ENCODE results near the gene CDH15. TPM values are rescaled to one million over a fixed set of nuclear protein-coding genes. Genes with fewer than 3 reads are reported as not detected.
"Not testable (repeated sequence)": the region's sequence is repeated elsewhere in the genome, so short reads cannot be mapped to it uniquely, and the experiment has no call there.

CDH15 gene
- total RNA-seq, 2 donors from 2014 or later: 0.09 TPM; not detected in 1

DNA sequence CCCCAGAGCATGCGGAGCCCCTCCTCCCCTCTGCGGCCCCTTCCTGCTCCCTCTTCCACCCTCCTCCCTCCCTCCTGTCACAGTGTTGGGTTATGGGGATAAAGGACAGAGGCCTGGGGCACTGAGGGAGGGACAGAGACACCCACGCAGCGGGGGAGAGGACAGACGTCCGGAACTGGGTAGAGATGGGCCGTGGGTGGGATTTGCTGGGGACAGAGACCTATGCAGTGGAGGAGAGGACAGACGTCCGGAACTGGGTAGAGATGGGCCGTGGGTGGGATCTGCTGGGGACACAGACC, 5.9 kb upstream of the CDH15 start:
- not testable (repeated sequence) for ATAC-seq, DNase-seq
- intact Hi-C loops (cut with DNase I): loop anchor here (5.0 to 10.0 kb wide), 5 partner anchors 221 to 428 kb away; partner anchors contain the start of gene APRT (in 1 of the 2)

DNA sequence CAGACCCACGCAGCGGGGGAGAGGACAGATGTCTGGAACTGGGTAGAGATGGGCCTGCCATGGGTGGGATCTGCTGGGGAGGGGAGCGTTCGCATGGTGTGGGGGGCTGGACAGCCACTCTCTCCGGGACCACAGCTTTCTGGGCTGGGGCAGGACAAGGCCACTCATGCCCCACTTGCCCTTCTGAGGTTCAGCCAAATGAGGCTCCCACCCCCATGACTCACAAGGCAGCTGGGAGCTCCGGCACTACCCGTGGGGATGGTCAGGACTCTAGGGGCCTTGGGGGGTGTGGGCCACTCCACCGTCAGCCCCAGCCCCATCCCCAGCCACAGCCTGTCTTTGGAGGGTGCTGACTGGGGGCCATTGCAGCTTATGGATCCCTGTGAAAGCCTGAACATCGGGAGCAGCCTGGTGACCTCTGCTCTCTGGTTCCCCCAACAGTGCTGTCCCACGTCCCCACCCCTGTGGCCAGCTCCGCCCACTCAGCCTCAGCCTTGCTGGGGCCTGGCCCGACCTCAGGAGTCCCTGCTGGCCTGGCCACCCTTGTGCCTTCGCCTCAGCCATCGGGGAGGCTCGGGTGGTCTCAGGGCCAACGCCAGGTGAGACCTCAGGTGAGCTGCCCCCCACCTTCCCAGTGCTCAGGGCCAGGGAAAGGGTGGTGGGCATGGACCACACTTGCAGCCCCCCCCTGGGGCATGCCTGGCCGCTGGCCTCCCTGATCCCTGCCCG, 4.7 kb upstream of the CDH15 start:
- intact Hi-C loops (cut with DNase I): loop anchor here (2.0 to 10.0 kb wide), 6 partner anchors 222 to 430 kb away; partner anchors contain the start of gene APRT (in 1 of the 2)
- DNase-seq: no peak
- no peak for ATAC-seq

DNA sequence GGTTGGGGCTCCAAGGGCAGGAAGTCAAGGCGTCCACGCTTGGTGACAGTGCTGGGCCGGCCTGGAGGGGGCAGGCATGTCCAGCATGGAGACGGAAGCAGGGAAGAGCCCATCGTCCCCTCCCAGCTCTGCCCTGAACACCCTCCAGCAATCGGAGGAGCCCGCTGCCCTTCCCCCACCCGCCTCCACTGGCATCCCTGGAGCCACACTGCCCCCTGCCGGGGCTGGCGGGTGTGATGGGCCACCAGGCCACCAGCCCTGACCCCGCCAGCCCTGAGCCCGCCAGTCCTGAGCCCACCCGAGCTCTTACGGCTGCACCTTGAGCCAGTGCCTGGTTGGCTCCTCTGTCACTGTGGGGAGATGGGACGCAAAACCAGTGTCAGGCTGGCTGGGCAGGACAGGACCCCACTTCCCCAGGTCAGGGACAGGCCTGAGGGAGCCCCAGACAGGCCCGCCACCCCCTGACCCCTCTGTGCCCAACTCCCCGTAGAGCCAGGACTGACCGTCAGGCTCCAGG, 4.1 kb upstream of the CDH15 start:
- ATAC-seq: peak; percentile 57 to 58
- intact Hi-C loops (cut with DNase I): loop anchor here (2.0 to 10.0 kb wide), 6 partner anchors 223 to 430 kb away; partner anchors contain the start of gene APRT (in 1 of the 2)

DNA sequence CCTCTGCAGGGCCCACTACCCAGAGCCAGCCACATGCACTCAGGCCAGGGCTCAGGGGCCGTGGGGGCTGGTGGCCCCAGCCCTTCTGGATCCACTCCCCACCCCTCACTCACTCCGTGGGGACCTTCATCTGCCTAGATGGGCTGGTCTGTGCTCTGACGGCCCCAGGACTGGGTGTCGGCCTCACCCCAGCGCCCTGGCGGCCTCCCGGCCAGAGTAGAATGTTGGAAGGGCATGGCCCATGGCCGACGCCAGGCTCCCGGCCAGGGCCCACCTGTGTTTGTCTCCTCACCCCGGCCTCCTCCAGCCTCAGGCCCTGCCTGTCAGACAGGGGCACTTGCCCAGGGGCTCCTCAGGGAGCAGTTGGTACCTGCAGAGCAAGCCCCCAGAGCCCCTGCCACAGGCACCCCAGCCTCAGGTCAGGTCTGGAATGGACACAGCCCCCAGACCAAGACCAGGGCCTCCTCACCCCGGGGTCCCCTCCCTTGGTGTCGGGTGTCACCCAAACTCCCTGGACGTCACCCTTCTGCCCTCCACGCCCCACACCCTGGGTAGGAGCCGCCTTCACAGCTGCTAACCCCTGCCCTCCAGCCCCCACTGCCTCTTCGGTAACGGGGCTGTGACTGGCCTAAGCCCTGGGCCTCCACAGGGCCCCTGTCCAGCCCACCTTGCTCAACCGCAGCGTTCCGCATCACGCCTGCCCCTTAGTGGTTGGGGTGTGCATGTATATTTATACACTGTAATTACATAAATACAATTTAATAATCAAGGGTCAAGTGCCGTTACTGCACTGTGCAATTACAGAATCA, 3.0 kb upstream of the CDH15 start:
- ATAC-seq: no peak
- intact Hi-C loops (cut with DNase I): loop anchor here (5.0 to 10.0 kb wide), 5 partner anchors 224 to 431 kb away; partner anchors contain the start of gene APRT (in 1 of the 2)
- no peak for DNase-seq

More for the DNA sequence above, 4.1 kb upstream of the CDH15 start:
- peak; percentile 86 for DNase-seq

DNA sequence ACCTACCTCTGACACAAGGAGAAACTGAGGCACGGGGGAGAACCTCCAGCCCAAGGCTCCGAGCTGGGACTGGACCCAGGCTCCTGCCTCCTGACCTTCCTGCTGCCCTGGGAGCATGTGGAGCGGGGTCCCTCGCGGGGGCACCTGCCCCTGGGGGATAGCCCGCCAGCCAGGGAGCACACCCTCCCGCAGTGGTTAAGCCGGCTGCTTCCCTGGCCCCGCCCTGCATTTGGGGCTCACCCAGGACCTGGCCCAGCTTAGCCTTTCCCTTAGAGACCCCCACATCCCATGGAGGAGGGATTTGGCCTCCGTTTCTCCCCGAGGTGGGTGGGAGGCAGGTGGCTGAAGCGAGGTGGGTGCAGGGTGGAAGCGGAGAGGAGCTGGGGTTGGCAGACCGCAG, 1.8 kb upstream of the CDH15 start:
- no peak for ATAC-seq
- no peak for DNase-seq
- intact Hi-C loops (cut with DNase I): loop anchor here (5.0 to 10.0 kb wide), 5 partner anchors 225 to 432 kb away; partner anchors contain the start of gene APRT (in 1 of the 2)

DNA sequence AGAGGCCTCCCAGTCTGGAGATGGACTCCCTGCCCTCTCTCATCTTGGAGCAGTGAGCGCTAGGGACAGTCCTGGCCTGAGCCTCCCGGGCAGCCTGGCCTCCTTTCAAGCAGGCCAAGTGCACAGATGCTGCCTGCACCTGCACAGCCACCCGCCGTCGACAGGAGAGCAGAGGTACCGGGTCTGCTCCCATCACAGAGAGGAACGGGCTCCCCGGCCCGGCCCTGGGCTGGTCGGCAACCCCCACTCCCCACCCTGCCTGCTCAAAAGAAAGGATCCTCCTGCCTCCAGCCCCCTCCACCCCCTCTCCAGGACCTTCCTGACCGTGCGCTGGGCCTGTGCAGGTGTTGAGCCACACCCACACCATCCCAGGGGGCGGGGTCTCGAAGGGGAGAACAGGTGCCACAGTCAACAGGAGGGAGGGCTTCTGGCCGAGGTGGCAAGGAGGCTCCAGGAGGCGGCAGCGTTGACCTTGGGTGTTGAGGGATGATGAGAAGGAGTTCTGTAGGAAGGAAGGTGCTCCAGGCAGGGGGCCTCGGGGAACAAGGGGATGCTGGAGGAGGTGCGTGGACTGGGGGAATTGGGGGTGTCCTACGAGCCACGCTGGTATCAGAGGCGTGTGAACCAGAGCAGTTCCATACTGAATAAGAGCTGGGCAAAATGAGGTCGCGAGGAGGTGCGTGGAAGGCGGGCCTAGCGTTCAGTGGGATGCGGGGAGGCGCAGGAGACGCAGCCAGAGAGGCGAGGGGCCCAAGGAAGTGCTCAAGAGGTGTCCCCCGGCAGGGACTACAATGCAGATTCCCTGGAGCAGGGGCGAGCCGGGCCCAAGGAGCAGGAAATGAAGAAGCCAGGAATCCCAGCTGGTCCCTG, 967 bp upstream of the CDH15 start:
- no peak for ATAC-seq
- intact Hi-C loops (cut with DNase I): no loop called here
- peak; percentile 35 for DNase-seq

DNA sequence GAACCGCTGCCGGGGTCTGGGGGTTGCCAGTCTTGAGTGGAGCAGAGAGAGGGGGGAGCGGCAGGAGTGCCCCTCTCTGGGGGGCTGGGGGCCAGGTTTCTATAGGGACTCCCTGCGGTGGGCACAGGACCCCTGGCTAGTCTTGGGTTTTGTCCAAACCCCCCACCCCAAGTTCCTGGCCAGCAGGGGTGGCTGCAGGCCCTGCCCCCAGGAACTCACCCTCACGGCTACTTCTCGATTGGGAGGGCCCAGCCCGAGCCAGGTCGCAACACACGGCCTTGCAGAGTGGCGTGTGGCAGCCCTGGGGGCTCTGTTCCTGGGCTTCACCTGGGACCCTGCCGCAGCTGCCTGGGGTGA, 601 bp downstream of the CDH15 start:
- DNase-seq: no peak
- no peak for ATAC-seq
- intact Hi-C loops (cut with DNase I): no loop called here

DNA sequence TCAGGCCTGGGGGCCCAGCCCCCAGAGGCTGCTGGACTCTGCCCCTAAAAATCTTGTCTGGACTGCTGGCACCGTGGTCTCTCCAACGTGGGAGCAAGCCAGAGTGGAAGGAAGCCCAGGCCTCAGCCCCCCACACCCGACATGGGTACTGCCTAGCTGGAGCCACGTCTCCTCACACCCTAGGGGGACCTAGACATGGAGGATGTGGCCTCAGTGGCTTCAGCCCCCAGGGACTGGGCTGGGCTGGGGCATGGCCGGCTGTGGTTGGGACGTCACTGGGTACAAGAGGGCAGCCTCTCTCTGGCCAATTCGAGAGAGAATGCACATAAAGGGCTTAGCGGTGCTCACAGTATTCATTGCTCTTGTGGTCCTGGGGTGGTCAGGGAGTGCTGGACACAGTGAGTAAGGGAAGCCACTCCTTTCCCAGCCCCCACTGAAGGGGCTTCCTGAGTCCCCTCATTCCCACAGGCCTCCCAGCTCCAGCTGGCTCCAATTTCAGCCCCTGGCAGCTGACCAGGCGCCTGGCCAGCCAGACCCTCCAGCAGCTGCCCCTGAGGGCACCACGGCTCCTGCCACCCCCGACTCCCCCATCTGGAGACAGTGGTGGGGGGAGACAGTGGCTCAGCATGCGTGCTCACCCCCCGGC, 1.1 kb downstream of the CDH15 start:
- ATAC-seq (no peak), DNase-seq (no peak)
- intact Hi-C loops (cut with DNase I): no loop called here

DNA sequence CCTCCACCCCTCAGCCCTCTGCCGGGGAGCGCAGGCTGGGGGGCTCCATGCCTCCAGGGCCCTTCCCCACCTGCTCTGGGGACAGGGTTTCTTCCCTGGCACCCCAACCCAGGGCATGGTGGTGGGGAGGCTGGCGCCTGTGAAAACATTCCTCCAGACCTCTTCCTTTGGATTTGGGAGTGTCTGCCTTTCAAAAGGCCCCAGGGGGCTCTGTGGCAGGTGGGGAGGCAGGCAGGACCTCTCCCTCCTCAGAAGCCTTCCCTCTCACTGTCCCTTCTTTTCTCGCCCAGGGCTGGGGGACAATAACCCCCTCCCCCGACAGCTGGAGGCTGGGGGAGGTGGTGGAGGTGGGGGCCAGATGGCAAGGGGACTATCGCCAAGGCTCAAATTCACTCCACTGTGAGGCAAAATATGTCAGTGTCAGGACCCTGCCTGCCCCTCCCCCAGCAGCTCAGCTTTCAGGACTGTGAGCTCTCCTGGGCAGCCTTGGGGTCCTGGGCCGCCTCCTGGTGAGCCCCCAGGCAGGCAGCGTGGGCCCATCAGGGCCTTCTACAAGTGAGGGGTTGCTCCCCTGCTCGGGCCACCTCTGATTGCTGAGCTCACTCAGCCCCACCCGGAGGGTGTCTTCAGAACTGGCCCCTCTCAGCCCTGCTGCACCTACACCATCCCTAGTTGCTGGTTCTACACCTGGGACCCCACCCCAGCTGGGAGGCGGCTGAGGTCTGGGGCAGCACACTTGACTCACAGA, 1.8 kb downstream of the CDH15 start:
- intact Hi-C loops (cut with DNase I): no loop called here
- ATAC-seq (no peak), DNase-seq (no peak)

DNA sequence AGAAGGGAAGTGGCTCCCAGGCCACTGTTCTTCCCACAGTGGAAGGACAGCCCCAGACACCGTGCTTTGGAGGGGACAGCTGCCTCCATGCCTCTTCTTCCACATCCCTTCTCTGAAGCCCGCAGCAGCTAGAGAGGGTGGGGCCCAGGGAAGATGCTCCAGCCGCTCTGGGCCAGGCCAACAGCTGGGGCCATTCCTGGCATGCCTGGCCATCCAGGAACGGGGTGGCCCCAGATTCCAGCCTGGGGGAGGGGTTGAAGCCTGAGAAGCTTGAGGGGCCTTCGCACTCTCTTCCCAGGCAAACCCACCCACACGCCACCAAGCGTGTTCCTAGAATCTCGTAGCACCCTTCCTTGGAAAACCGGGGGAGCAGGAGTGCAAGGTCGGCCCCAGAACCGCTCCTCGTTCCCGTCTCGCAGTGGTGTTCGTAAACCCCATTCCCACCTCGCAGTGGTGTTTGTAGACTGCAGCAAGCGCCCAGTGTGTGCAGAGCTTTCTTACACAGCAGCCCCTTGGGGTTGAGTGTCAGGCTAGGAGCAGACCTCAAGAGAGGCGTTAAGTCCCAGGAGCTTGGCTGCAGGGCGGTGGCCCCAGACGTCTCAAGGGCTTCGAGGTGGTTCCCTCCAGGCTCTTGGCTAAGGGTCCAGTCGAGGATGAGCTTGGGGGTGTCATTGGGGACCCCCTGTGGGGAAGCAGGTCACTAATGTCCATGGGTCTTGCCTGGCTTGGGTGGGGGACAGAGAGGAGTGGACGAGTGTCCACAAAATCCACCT, 2.7 kb downstream of the CDH15 start:
- intact Hi-C loops (cut with DNase I): no loop called here
- no peak for ATAC-seq
- no peak for DNase-seq

DNA sequence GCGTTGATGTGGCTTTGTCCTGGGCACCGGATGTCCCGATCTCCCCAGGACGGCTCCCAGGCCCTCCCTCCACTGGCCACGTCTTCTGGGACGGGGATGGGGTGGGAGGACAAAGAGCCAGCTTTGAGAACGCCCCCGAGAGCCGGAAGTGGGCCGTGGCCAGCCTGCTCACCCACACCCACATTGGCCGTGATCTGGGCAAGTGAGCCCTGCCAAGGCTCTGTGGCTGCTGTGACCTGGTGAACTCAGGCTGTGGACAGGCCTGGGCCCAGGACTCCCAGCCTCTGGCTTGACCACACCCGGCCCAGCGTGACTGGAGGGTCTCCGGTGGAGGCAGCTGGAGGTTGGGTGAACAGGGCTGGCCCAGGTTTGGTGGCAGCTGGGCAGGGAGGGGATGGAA, 3.3 kb downstream of the CDH15 start:
- ATAC-seq (no peak), DNase-seq (no peak)
- intact Hi-C loops (cut with DNase I): no loop called here

DNA sequence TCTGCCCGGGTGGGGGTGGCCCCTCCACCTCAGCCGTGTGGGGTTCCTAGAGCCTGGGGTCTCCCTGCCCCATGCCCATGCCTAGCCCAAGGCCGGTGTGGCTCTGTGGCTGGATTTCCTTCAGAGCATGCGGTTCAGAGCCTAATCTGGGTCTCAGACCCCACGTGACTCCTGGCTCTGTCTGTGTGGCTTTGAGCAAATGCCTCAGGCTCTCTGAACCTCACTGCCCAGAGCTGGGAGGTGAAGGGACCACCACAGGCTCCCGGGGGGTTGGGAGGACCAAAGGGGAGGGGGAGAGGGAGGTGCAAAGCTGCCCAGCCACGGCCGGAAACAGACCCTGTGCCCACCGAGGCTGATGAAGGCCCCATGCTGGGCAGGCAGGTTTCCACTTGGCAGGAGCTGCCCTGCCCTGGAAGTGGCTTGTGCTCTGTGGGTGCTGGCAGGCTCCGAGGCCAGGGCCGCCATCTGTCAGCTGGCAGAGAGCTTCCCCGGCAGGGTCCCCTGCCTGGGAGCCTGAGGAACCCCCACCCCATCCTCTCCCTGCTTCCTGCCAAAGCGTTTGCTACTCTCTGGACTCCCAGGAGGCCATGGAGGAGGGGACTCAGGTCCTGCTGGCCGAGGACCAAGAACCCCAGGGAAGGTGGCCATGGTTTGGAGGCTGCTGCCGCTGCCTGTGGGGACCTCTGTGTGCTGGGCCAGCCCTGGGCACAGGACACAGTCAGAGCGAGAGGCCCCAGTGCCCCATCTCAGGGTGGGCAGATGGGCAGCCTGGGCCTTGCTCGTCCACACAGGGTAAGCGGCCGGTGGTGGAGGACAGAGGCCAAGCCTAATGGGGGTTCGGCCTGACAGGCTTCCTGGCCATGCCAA, 4.0 kb downstream of the CDH15 start:
- intact Hi-C loops (cut with DNase I): no loop called here
- no peak for ATAC-seq
- no peak for DNase-seq

DNA sequence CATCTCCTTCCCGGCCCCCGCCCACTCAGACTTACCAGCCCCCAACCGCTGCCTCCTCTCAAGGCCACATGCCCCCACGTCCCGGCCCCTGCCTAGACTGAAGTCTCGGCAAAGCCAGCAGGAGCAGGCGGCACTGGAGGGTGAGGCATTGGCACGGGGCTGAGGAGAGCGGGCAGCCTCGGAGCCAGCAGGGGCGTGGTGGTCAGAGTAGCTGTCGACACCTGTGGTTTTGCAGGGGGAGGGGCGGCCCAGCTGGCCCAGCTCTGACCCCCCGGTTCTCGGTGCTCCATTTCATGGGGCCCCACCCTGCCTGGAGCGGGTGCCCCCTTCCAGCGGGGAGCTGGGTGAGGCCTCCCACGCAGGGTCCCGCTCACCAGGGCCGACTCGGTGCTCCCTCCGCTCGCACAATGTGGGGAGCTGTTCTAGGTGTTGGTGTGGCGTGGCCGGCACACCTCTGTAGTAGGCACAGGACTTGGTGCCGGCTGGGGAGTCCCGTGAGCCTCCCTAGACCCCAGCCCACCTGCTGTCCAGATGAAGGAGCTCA, 4.7 kb downstream of the CDH15 start:
- ATAC-seq (no peak), DNase-seq (no peak)
- intact Hi-C loops (cut with DNase I): no loop called here

DNA sequence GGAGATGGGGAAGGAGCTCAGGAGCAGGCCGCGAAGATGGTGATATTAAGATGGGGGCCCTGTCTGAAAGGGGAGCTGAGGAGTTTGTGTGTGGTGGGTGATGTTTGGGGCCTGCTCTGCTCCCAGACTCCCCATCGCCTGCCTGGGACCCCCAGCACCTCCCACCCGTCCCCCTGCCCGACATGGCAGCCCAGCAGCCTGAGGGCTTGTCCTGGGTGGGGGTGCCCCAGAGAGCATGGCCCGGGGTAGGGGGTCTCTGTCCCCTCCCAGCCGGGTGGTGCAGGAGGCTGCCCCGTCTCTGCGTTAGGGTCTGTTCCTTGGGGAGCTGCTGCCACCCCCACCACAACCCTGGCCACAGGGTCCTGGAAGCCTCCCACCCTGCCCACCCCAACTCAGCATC, 5.2 kb downstream of the CDH15 start:
- no peak for DNase-seq
- intact Hi-C loops (cut with DNase I): no loop called here
- ATAC-seq: no peak

DNA sequence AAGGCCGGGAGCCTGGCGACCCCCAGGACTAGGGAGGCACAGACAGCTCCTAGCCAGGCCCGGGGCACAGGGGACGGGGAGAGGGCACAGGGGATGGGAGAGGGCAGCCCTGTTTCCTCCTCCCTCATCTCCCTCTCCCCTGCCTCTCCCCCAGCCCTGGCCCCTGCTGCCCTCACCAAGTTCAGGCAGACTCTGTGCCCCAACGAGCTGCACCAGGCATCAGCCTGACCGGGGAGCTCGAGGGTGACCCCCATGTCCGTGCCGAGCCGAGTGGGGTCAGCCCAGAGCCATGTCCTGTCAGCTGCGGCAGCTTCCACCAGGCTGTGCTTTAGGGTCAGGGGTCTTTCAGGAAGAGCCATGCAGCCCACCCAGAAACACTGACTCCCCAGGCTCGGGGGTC, 6.0 kb downstream of the CDH15 start:
- intact Hi-C loops (cut with DNase I): no loop called here
- no peak for ATAC-seq
- DNase-seq: no peak

DNA sequence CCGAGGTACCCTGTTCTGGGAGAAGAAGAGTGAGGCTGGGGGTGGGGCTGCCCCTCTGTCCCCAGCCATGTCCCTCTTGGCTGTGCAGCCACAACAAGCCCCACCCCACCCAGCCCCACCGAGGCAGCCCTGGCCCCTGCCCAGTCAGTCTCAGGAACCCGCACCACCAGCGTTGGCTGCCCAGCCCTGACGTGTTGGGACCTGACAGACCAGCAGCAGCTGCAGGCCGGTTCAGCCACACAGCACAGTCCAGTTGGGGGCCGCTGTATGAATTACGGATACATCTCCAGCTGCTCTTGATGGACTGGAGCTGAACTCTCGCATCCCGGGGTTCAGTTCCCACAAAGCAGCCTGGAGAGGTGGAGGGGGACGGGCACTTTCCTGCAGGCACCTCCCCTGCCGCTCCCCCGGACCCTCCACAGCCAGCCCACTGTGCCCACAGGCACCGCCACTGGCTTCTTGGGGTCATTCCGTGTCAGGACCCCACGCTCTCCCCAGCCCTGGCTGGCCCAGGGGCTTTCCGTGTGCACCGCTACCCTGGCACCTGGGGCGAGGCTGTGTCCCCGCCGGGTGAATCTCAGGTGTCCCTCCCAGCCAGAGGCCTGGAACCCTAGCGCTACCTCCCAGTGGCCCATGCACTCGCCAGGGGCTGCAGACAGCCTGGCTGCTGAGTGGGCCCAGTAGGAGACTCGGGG, 7.1 kb downstream of the CDH15 start:
- ATAC-seq (no peak), DNase-seq (no peak)
- intact Hi-C loops (cut with DNase I): no loop called here
